HG02610 (cell line): ENCODE results near the gene SH3PXD2A.
A peak's percentile ranks its signal among the peaks of the same experiment; 100 is the strongest.

Source experiments
- ATAC-seq: cut with Tn5 transposase; IDR thresholded peaks from one replicate; pipeline ENCODE4 v1.9.1; 2021; ENCODE audit warnings: mild to moderate bottlenecking, moderate library complexity; ENCODE audit not compliant: unreplicated experiment

SH3PXD2A gene

DNA sequence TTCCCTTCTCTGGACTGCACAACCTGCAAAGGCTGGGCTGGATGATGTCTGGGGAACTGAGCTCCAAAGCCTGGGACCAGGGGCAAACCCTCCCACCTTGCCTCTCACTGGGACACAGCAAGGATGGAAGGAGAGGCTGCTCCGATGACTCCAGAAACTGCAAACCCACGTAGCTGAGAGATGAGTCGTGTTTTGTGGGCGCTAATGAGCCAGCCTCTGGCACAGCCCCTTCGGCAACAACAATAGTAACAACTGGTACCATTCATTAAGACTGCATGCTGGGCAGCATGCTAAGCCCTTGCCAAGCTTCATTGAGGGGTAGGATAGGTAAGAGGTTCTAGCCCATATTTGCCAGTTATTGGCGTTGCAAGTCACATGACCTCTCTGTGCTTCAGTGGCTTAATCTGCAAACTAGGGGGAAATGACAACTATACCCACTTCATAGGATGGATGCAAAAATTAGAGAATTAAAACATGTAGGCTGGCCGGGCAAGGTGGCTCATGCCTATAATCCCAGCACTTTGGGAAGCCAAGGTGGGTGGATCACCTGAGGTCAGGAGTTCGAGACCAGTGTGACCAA lies 145.9 kb downstream of the SH3PXD2A start:
- no peak for ATAC-seq

DNA sequence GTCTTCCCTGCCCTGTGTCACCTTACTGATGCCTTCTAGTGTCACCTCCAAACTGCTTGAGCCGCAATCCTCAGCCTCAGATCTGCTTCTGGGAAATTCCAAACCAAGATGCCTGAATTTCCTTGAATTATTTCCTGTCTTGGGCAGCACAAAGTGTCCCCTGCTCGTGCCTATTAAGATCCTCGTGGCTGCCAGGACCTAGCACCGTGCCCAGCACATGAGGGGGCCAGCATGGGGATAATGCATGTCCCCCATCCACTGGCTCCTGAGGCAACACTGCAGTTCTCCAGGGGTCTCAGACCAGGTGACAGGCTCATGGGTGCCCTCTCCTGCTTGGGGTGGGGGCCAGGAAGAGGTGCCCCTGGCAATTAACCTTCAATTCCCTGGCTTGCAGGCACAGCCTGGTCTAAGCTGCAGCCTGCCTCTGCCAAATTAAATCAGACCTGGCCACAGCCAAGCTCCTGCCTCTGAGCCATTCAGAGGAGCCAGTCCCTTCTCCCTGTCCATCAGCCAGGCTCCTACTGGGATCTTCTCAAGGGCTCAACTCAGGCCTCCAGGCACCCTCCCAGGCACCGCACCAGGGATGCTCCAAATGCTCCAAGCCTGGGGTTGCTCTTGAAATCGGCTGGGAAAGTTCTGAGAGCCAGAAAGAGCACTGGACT lies 146.6 kb downstream of the SH3PXD2A start:
- no peak for ATAC-seq

DNA sequence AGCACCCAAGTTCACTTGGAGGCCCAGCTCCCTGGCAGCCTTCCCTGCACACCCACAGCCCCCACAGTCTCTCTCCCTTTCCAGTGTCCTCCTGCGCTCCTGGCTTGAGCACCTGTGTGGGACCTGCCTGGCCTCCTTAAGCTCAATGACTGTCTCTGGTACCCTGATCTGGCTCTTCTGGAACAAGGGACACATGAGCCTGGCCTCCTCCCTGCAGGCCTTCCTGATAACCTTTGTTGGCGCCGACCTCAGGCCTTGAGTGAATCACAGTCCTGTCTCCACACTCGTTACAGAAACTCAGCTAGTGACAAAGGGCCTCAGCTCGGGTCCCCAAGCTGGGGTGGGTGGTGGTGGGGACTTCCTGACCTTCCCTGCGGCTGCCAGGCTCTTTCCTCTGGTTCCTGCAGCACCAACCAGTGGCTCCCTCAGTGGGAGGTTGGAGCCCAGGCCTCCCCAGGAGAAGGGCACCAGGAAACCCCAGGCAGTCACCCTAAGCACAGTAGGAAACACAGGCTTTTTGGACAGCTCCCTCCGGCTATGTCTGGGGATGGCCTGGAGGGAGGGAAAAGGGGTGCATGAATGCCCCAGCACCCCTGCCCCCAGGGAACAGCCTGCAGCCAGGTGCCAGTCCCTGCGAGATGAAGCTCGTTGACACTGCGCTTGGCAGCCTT lies 147.3 kb downstream of the SH3PXD2A start:
- ATAC-seq: no peak

DNA sequence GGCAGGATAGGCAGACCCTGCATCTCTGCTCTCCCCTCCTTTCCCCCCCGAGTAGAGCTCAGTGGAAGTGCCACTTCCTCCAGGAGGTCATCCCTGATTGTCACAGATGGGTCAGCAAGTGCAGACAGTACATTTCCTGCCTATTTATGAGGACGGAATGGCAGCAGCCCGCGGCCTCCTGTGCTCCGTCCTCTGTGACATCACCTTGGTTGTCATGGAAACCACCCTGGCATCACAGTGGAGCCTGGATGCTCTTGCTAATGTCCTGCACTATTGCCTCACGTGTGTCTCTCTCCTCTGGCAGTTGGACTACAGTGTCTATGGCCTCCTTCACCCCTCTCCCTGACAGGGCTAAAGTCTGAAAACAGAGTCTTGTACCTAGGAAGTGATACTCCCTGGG lies 148.6 kb downstream of the SH3PXD2A start:
- no peak for ATAC-seq

DNA sequence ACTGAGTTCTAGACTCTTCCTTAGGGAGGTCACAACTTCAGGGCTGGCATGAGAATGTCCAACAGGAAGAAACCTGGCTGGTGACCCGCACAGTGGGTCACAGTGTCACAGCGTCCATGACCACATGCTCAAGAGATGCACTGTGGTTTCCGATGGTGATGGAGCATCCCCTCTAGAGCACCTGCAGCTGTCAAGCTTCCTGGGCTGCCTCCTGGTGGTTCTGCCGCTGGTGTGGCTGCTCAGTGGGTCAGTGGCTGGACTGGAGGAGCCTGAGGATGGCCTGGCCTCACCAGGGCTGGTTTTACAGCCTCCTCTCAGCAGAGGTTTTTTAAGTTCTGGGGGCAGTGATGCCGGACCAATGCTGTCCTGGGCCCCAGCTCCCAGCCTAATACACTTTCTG lies 149.3 kb downstream of the SH3PXD2A start:
- ATAC-seq: no peak

DNA sequence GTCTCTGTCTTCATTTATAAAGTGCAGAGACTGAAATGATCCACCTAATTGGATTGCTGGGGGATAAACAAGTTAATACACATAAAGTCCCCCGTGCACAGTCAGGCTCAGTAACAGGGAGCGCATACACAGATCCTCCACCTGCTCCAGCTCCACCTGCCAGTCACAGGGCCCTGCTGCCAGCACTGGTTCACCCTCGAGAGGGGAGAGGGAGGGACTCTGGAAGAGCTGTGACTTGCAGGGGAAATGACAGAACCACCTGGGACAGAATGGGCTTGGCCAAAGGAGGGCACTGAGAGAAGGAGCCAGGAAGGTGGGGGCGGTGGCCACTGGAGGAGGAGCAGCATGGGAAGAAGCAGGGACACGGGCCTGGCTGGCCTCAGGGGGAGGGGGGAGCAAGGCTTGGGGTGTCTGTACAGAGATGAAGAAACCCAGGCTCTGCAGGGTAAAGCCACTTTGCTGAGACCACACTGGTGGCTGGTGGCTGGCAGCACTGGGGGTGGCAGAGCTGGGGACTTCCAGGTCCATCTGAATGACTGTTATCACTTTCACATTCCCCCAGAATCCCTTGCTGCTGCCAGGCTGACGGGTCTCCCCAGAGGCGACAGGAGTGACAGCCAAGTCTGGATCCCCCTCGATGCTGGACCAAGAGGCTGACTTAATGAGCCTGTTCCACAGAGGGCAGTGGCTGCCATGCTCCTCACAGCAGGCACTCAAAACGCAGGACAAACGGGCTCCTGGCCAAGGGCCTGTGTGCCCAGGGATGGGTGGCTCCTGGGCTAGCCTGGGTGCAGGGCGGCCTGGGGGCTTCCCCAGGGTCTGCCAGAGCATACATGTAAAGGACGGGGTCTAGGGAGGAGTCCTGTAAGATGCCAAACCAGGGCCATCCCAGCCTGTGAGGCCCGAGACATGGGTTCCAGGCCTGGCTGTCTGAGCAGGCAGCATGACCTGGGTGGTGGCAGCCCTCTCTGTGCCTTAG lies 151.1 kb downstream of the SH3PXD2A start:
- ATAC-seq: no peak

DNA sequence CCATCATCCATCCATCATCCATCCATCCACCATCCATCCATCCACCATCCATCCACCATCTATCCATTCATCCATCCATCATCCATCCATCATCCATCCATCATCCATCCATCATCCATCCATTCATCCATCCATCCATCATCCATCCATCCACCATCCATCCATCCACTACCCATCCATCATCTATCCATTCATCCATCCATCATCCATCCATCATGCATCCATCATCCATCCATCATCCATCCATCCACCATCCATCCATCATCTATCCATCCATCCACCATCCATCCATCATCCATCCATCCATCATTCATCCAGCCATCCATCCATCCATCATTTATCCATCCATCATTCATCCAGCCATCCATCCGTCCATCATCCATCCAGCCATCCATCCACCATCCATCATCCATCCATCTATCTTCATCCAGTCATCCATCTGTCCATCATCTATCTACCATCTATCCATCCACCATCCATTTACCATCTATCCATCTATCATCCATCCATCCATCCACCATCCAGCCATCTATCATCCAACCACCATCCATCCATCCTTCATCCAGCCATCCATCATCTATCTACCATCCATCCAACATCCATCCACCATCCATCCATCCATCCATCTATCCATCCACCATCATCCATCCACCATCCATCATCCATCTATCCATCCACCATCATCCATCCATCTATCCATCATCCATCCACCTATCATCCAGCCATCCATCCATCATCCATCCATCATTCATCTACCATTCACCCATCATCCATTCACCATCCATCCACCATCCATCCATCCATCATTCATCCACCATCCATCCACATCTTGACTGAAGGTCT lies 153.8 kb downstream of the SH3PXD2A start:
- ATAC-seq: no peak

DNA sequence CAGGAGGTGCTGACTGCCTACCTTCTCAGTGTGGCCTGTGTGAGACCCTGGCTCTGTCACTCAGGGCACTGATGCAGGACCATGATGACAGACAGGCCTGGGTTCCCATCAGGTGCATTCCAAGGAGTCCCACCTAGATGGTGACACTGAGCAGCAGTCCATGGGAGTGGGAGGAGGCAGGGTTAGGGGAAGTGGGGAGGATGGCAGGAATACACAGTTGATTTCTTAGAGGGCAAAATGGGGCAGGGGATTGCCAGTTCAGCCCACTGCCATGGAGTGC lies 155.0 kb downstream of the SH3PXD2A start:
- no peak for ATAC-seq

DNA sequence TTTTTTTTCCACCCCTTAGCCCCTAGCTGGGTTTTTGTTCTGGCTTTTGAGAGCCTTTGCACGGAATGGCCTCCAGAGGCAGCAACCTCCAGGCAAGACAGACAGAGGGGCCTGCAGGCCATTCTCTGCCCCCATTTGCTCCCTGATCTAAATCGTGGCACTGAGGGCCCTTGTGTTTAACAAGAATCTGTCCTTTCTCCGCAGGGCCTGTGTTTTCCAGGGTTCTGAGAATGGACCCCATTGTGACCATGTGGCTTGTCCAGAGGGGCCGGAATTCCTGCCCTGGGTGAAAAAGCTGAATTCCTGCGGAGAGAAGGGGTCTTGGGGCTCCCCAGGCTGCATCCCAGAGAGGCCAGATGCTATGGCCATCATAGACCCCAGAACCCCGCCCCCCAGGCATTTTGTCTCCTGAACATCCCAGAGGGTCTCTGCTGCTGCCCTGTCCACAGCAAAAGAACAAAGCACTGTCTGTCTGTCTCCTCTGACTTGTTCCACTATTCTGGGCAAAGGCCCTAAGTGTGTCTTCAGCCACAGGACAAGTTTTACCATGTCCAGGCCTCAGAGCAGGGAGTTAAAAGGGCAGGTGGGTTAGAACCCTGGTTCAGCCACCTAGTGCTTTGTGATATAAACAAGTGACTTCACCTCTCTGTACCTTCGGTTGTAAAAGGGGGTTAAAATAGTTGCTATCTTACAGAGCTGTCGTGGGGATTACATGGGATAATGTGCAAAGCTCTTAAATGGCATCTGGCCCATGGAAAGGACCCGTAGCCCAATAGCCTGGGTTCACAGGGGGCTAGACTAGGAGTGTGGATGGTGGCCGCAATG lies 155.6 kb downstream of the SH3PXD2A start:
- no peak for ATAC-seq

DNA sequence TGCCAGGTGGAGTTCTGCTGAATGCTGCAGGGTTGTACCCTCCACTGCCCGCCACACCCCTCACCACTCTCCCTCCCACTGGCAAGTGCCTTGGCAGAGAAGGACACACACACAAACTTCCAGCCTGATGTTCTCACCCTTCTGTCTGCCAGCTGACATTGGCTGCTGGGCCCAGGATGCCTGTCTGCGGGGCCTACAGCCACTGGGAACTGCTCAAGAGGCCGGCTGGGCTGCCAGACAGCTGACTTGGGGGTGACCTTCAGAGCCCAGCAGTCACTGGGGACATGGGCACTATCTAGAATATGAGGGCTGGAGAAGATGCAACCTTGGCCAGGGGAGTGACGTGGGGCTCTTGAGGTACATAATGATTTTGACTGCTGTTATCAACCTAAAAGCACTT lies 157.1 kb downstream of the SH3PXD2A start:
- no peak for ATAC-seq

DNA sequence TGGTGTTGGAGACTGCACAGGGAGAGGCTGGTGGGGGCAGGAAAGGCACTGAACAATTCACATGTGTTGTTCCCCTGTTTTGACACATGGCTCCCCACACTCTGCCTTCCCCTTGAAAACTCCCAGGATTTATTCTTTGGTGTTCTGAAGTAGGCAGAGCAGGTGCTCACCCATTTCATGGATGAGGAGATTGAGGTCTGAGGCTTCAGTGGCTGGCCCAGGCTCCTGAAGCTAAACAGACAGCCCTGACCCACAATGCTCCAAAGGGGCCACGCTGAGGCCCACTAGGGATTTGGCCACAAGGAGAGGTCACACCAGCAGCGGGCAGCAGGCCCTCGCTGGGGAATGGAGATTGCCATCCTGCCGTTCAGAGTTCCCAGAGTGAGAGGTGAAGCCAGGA lies 157.6 kb downstream of the SH3PXD2A start:
- ATAC-seq: no peak

DNA sequence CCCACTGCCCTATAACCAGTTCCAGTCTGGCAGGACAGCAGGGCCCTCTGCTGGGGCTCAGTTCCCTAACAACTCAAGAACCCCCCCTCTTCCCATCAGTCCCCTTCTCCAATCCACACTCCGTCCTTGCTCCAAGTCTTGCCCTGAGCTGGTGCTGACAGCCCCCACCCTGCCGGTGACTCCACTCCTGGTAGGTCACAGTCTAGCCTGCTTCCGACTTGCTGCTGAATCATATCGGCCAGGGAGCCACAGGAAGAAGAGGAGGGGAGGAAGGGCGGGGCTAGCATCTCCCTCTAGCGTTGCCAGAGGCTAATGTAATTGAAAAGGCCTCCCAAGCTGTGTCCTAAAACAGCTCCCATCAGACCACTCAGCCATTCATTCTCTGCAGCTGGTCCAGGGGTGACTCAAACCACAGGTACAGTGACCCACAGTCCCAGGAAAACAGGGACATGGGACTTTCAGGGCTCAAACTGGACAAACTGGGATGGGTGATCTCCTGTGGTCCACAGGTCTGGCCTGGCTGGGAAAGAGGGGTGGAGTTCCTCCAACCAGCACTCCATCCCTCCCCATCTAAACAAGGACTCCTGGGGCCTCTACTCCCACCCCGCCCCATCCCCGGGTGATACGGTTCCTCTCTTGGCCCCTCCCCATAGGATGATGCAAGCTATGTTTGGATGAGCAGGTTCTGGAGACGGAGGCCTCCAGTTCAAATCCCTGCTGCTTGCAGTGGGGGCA lies 158.8 kb downstream of the SH3PXD2A start:
- ATAC-seq: peak; percentile 50

DNA sequence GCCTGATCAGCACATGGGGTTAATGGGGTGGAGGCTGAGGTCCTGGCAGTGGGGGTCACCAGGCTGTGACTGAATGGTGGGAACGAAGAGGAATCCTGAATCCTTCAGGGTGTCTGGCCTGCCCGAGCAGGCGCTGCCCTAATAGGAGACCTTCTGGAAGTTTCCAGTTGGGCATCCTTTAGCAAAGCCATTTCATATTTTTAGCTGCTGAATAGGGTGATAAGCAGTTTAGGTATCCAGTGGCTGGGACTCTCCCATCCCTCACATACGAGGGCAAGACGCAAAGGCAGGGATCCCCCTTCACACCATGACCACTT lies 159.3 kb downstream of the SH3PXD2A start:
- peak; percentile 16 for ATAC-seq

DNA sequence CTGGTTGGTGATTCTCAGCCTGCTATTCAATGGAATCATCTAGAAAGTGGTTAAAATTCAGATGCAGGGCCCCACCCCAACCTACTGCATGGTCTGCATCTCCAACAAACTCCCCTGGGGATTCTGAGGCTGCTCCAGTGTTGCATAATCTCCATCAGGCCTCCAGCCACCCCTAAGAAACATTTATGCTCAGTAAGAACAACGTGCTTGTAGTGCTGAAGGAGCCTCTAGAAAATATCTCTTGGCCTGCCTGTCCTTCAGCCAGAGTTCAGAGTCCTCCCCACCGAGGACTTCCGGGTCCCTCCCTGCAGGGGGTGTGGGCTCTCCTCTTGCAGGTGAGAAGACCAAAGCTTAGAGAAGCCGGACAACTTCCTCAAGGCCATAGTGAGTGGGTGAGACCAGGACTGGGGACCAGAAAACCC lies 159.8 kb downstream of the SH3PXD2A start:
- ATAC-seq: no peak

DNA sequence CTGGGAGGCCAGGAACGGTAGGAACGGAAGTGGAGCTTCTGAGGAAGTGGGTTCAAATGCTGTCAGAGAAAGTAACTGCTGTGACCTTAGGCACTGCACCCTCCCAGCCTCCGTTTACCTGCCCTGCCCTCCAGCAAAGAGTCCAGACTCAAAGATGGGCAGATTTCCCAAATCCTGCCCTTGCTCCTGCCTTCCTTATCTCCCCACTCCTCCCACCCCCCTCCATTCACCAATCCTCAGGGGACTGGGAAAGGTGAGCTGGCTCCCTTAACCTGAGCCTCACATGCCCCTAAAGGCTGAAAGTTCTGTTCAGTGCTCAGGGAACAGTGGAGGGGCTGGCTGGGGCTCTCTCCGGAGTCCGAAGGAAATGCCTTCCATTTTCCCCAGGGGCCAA lies 161.6 kb downstream of the SH3PXD2A start:
- ATAC-seq: no peak

DNA sequence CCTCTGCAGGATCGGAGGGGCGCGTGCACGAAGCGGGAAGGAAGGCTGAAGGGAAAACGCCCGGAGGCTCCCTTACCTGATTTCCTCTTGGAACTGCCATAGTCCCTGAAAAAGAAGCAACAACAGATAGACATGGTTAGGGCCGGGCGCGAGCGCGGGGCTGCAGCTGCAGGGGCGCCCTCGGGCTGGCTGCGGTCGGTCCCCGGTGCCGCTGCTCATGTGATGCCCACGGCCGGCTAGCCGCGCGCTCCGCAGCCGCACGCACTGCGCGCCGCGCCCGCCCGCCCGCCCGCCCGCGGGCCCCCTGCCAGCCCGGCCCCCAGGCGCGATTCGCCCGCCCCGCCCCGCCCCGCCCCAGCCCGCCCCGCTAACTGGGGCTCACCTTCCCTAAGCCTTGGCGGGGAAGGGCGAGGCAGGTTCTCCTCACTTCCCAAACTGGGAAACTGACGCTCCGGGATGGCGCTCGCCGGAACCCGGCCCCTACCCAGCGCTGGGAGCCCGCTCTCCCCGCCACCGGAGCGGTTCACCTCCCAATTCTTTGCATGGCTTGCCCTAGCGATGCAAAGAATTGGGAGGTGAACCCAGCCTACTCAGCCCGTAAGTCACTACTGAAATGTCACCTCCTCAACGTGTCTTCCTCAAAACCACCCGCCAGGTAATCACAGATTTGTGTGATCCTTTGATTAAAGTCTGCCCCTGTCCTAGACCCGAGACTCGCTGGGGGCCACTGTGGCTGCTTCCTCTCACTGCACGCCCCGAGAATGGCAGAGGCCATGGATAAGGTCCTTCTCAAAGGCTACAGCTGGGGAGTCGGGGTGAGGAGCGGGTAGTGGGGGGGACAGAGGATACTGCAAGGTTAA lies 162.2 kb downstream of the SH3PXD2A start:
- ATAC-seq: peak; percentile 13

DNA sequence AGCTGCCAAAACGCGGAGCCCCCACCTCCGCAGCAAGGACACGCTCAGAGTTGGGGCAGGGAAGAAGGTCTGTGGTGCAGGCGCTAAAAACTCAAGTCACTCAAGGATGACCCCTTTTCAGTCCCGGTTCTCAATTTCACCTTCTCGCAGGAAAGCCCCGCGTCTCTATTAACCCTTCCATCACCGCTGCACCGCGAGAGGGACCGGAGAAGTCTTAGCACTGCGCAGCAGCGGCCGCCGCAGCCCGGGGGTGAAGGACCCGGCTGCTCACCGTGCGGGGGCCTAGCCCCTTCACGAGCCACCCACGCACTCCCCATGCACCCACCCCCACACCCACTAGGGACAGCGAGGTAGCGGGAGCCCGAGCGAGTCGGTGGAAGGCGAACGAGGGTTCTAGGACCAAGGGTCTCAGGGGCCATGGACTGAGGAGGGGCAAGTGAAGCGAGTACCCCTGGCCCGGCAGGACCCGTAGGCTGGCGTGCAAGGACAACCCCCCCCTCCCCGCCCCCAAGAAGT lies 162.9 kb downstream of the SH3PXD2A start:
- peak; percentile 59 for ATAC-seq
